Spleen (tissue), 11 donors: ENCODE data around the gene FLNB. TPM values are rescaled to one million over a fixed set of nuclear protein-coding genes. Genes with fewer than 3 reads are reported as not detected.

Source experiments
- DNase-seq: peaks from one replicate; pipeline ENCODE4 v3.0.0-alpha.2; 2020
- H3K27ac ChIP-seq, 8 donors: fragments of 200-600 bp; sonication (generic) in 7 of 8; 1 replicate in 4 of 8; 2 replicates in 4 of 8; pipeline versions ENCODE4 v1.5.0 to v1.8.0; 2016 to 2021; ENCODE audit warnings: inconsistent platforms in 4 of 8, mild to moderate bottlenecking in 4 of 8, moderate library complexity in 1 of 8
- H3K27me3 ChIP-seq, 7 donors: fragments of 200-600 bp; sonication (generic) in 6 of 7; replicated peaks in 1 of 7; 1 replicate in 4 of 7; 2 replicates in 3 of 7; pipeline versions ENCODE4 v1.5.0 to v1.8.0; 2016 to 2021; ENCODE audit warnings: inconsistent platforms in 3 of 7, mild to moderate bottlenecking in 1 of 7
- H3K36me3 ChIP-seq, 6 donors: fragments of 200-600 bp; sonication (generic) in 5 of 6; 1 replicate in 4 of 6; 2 replicates in 2 of 6; pipeline versions ENCODE4 v1.5.0 to v1.8.0; 2016 to 2021; ENCODE audit warnings: inconsistent platforms in 2 of 6
- H3K4me1 ChIP-seq, 6 donors: fragments of 200-600 bp; sonication (generic) in 5 of 6; 1 replicate in 3 of 6; 2 replicates in 3 of 6; pipeline versions ENCODE4 v1.5.0 to v1.8.0; 2016 to 2021; ENCODE audit warnings: inconsistent platforms in 3 of 6
- H3K4me3 ChIP-seq, 8 donors: fragments of 200-600 bp; sonication (generic) in 7 of 8; 1 replicate in 4 of 8; 2 replicates in 4 of 8; pipeline versions ENCODE4 v1.5.0 to v1.8.0; 2016 to 2021; ENCODE audit warnings: inconsistent platforms in 4 of 8, mild to moderate bottlenecking in 4 of 8, moderate library complexity in 2 of 8
- H3K9me3 ChIP-seq, 8 donors: fragments of 200-600 bp; sonication (generic) in 7 of 8; 1 replicate in 4 of 8; 2 replicates in 4 of 8; pipeline versions ENCODE4 v1.5.0 to v1.8.0; 2016 to 2021; ENCODE audit warnings: inconsistent platforms in 4 of 8
- CTCF ChIP-seq, 11 experiments: fragments of 200-600 bp in 7 of 11; fragments of 450-650 bp in 4 of 11; sonication (generic) in 4 of 11; IDR thresholded peaks in 8 of 11; conservative IDR thresholded peaks in 3 of 11; 1 replicate in 7 of 11; 2 replicates in 4 of 11; pipeline versions ENCODE4 v1.4.0 to v1.8.0; 2016 to 2021; ENCODE audit warnings: antibody characterized with exemption in 11 of 11, inconsistent platforms in 4 of 11, mild to moderate bottlenecking in 1 of 11
- POLR2A ChIP-seq, 3 donors: fragments of 450-650 bp; IDR thresholded peaks; one replicate each; pipeline ENCODE4 v1.5.1; 2017; ENCODE audit warnings: antibody characterized with exemption in 3 of 3, mild to moderate bottlenecking in 1 of 3
- POLR2AphosphoS5 ChIP-seq, 3 donors: sonication (generic); formaldehyde crosslinking; IDR thresholded peaks; one replicate each; pipeline ENCODE4 v1.5.1; 2017; ENCODE audit warnings: antibody characterized with exemption in 3 of 3
- WGBS, 5 donors: extraction: QIAGEN DNeasy Blood & Tissue Kit in 3 of 5; methylation state at CpG; one replicate each; pipeline versions ENCODE4 v1.1.5 to v1.1.7; 2013 to 2018; 5-methylcytosine and 5-hydroxymethylcytosine counted together
- intact Hi-C: fragments of 100-400 bp; cut with DNase I; formaldehyde crosslinking; loops from one replicate; pipeline ENCODE4 v1.15.0; 2023; ENCODE audit warnings: low total_unique reads
- polyA plus RNA-seq, 3 donors: library from polyadenylated mRNA; stranded (reverse); fragments of 200-250 nt; gene quantifications; one replicate each; pipeline ENCODE4 v1.2.1, GENCODE V29; 2013
- total RNA-seq, 7 donors: library from RNA; depleted of rRNA in 3 of 7; stranded (reverse); fragments of >200 nt in 3 of 7; fragmentation: NEBNext Ultra II Directional in 4 of 7; extraction: Animal tissue kit (Norgen Biotek cat#: 25700) in 4 of 7; gene quantifications; one replicate each; pipeline versions ENCODE4 v1.1.0 to v1.2.1, GENCODE V29; 2016 to 2021
- donor health status: healthy with polysubstance abuse.
- donor health status: DM: no; HTN: no; CAD: no; lungs with moderate emphysema.
- donor health status: DM: no; HTN: no; CAD: no.
- donor health status: Bipolar disorder and iron deficiency.
- donor health status: healthy.
- donor health status: DM: no; HTN: no; CAD: no.
- donor health status: DM: yes; HTN: yes; CAD: no.

The FLNB gene
- total and polyA plus RNA-seq, 10 donors: 38.9 to 163 (median 96.7) TPM

- no peaks in the 10 kb centered on the region for H3K27me3 ChIP-seq
- H3K4me3 ChIP-seq: no peak overlapping the region
- H3K27ac ChIP-seq: peak overlapping the region in 7 of 8 donors; percentile 39 to 80 (median 64)
- peak; percentile 54 for DNase-seq
- intact Hi-C loops: no loop called here
- H3K36me3 ChIP-seq: peaks cover 0 to 32% (median 8%) of the 10 kb centered on the region in 6 donors
- WGBS, 5 donors: 71 to 83% (median 80%) methylated on average over 5 of the region's 5 CpGs
- TF ChIP-seq POLR2A (IDR thresholded peaks at IDR 0.05): no peak
- no peak for TF ChIP-seq CTCF (IDR thresholded peaks at IDR 0.05 in 8 of 11, conservative IDR thresholded peaks at IDR 0.05 in 3 of 11)
- TF ChIP-seq POLR2AphosphoS5 (IDR thresholded peaks at IDR 0.05): no peak
- H3K9me3 ChIP-seq: no peaks in the 10 kb centered on the region
- H3K4me1 ChIP-seq: peaks cover 10 to 37% (median 17%) of the 10 kb centered on the region in 6 donors
Measured at GRCh38 chr3:58189691-58190090, 181.5 kb downstream of the FLNB start.

DNA sequence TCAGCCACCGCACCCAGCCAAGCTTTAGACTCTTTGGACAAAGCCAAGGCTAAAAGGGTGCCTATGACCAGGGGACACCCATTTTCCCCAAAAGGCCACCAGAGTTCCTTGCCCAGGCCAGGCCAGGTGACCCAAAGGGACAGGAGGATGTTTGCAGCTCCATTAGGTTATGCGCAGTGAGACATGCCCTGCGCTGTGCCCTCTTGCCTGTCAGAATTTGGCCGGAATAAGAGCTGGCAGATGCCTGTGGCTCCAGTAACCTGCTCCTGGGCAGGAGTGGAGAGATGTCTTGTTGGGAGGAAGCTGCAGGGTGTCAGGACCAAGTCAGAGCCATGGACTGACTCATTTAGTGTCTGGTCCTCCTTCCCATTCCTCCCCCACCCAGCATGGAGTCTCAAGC lies 182.1 kb downstream of the FLNB start:
- Histone ChIP-seq H3K36me3 (peaks cover 0 to 38% (median 8%) of the 10 kb centered on the region in 6 donors), H3K4me3 (no peak overlapping the region), H3K4me1 (peaks cover 10 to 37% (median 17%) of the 10 kb centered on the region in 6 donors), H3K27me3 (no peaks in the 10 kb centered on the region), H3K27ac (peak overlapping the region in 6 of 8 donors; percentile 38 to 80 (median 68)), H3K9me3 (no peaks in the 10 kb centered on the region)
- peak; percentile 63 for DNase-seq
- intact Hi-C loops: no loop called here
- TF ChIP-seq POLR2AphosphoS5 (IDR thresholded peaks at IDR 0.05) (no peak), POLR2A (IDR thresholded peaks at IDR 0.05) (no peak), CTCF (IDR thresholded peaks at IDR 0.05 in 8 of 11, conservative IDR thresholded peaks at IDR 0.05 in 3 of 11) (no peak)
- 83 to 100% (median 98%) methylated on average over 1 to 4 of the region's 4 CpGs for WGBS, 5 donors

DNA sequence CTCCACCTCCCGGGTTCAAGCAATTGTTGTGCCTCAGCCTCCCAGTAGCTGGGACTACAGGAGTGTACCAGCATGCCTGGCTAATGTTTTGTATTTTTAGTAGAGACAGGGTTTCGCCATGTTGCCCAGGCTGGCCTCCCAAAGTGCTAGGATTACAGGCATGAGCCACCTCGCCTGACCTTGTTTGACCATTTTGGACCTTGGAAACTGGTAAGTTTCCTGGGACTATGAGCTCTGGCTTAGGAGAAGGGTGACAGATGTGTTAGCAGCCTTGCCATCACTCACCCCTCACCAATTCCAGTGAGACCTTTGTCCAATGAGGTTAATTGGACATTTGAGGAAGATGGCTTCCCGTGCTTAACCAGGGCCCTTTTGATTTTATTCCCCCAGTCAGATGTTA lies 182.7 kb downstream of the FLNB start:
- H3K9me3 ChIP-seq: peaks cover 0 to 2% (median 0%) of the 10 kb centered on the region in 8 donors
- intact Hi-C loops: no loop called here
- H3K4me3 ChIP-seq: no peak overlapping the region
- peak overlapping the region in 6 of 8 donors; percentile 38 to 80 (median 68) for H3K27ac ChIP-seq
- H3K4me1 ChIP-seq: peaks cover 10 to 37% (median 17%) of the 10 kb centered on the region in 6 donors
- H3K27me3 ChIP-seq: no peaks in the 10 kb centered on the region
- H3K36me3 ChIP-seq: peaks cover 0 to 43% (median 10%) of the 10 kb centered on the region in 6 donors
- TF ChIP-seq POLR2A (IDR thresholded peaks at IDR 0.05): no peak
- TF ChIP-seq CTCF (IDR thresholded peaks at IDR 0.05 in 8 of 11, conservative IDR thresholded peaks at IDR 0.05 in 3 of 11): no peak
- TF ChIP-seq POLR2AphosphoS5 (IDR thresholded peaks at IDR 0.05): no peak
- WGBS, 5 donors: 85 to 93% (median 89%) methylated on average over 4 of the region's 4 CpGs
- peak; percentile 24 for DNase-seq

GRCh38 chr3:58191361-58191991 lies 183.3 kb downstream of the FLNB start:
- Histone ChIP-seq H3K27ac (peak overlapping the region in 5 of 8 donors; percentile 16 to 80 (median 73)), H3K27me3 (no peaks in the 10 kb centered on the region), H3K36me3 (peaks cover 0 to 45% (median 10%) of the 10 kb centered on the region in 6 donors), H3K4me3 (no peak overlapping the region), H3K9me3 (peaks cover 0 to 5% (median 0%) of the 10 kb centered on the region in 8 donors), H3K4me1 (peaks cover 10 to 38% (median 18%) of the 10 kb centered on the region in 6 donors)
- 67 to 84% (median 72%) methylated on average over 10 of the region's 10 CpGs for WGBS, 5 donors
- TF ChIP-seq POLR2A (IDR thresholded peaks at IDR 0.05) (no peak), POLR2AphosphoS5 (IDR thresholded peaks at IDR 0.05) (peak in 1 of 3 donors; percentile 25), CTCF (IDR thresholded peaks at IDR 0.05 in 8 of 11, conservative IDR thresholded peaks at IDR 0.05 in 3 of 11) (no peak)
- intact Hi-C loops: no loop called here
- DNase-seq: peak; percentile 67
